H9 (cell line): ENCODE data around the gene PIANP. TPM values are rescaled to one million over a fixed set of nuclear protein-coding genes. Genes with fewer than 3 reads are reported as not detected.

ENCODE experiments used
- DNase-seq: peaks from one replicate; pipeline ENCODE4 v3.0.0-alpha.2; 2017
- H2AFZ ChIP-seq: one replicate; pipeline ENCODE4 v1.6.1; 2013; ENCODE audit warnings: mild to moderate bottlenecking, low read length, control low read depth, moderate library complexity
- H2AK5ac ChIP-seq: 2 replicates; pipeline ENCODE4 v1.6.1; 2013; ENCODE audit warnings: low read length, control low read depth, mixed read lengths; ENCODE audit not compliant: insufficient read length
- H2BK120ac ChIP-seq: one replicate; pipeline ENCODE4 v1.6.1; 2013; ENCODE audit warnings: low read depth, mild to moderate bottlenecking, low read length, control low read depth, inconsistent platforms; ENCODE audit not compliant: poor library complexity, severe bottlenecking
- H2BK12ac ChIP-seq: 2 replicates; pipeline ENCODE4 v1.6.1; 2013; ENCODE audit warnings: low read length, control low read depth, mixed read lengths, low read depth; ENCODE audit not compliant: insufficient read length
- H2BK15ac ChIP-seq: 2 replicates; pipeline ENCODE4 v1.6.1; 2013; ENCODE audit warnings: low read depth, low read length, control low read depth
- H2BK20ac ChIP-seq: one replicate; pipeline ENCODE4 v1.6.1; 2013; ENCODE audit warnings: low read depth, mild to moderate bottlenecking, low read length, control low read depth, inconsistent platforms; ENCODE audit not compliant: poor library complexity, severe bottlenecking
- H2BK5ac ChIP-seq: 2 replicates; pipeline ENCODE4 v1.6.1; 2013; ENCODE audit warnings: low read length, control low read depth, mixed read lengths; ENCODE audit not compliant: insufficient read length
- H3K14ac ChIP-seq: 2 replicates; pipeline ENCODE4 v1.6.1; 2013; ENCODE audit warnings: low read length, control low read depth; ENCODE audit not compliant: insufficient read depth
- H3K18ac ChIP-seq: 2 replicates; pipeline ENCODE4 v1.6.1; 2013; ENCODE audit warnings: low read depth, mild to moderate bottlenecking, mixed read lengths, low read length, control low read depth; ENCODE audit not compliant: insufficient read length
- H3K23ac ChIP-seq: 2 replicates; pipeline ENCODE4 v1.6.1; 2013; ENCODE audit warnings: low read length, control low read depth, mixed read lengths, low read depth; ENCODE audit not compliant: insufficient read length
- H3K23me2 ChIP-seq: 2 replicates; pipeline ENCODE4 v1.6.1; 2013; ENCODE audit warnings: low read depth, mild to moderate bottlenecking, mixed read lengths, low read length, control low read depth; ENCODE audit not compliant: insufficient read length, poor library complexity, severe bottlenecking
- H3K27ac ChIP-seq: 2 replicates; pipeline ENCODE4 v1.5.1; 2013; ENCODE audit warnings: low read length, control low read depth, mixed read lengths, low read depth; ENCODE audit not compliant: insufficient read length
- H3K27me3 ChIP-seq: 2 replicates; pipeline ENCODE4 v1.6.1; 2013; ENCODE audit warnings: low read length, control low read depth, inconsistent platforms; ENCODE audit not compliant: insufficient read depth
- H3K4ac ChIP-seq: 2 replicates; pipeline ENCODE4 v1.6.1; 2013; ENCODE audit warnings: low read depth, mild to moderate bottlenecking, control low read depth, inconsistent platforms, low read length, moderate library complexity
- H3K4me1 ChIP-seq: 2 replicates; pipeline ENCODE4 v1.6.1; 2013; ENCODE audit warnings: low read length, control low read depth, inconsistent platforms; ENCODE audit not compliant: insufficient read depth
- H3K4me2 ChIP-seq: 2 replicates; pipeline ENCODE4 v1.6.1; 2013; ENCODE audit warnings: low read length, control low read depth, mixed read lengths; ENCODE audit not compliant: insufficient read length, insufficient read depth
- H3K56ac ChIP-seq: 2 replicates; pipeline ENCODE4 v1.6.1; 2013; ENCODE audit warnings: low read depth, mild to moderate bottlenecking, mixed read lengths, low read length, control low read depth; ENCODE audit not compliant: insufficient read length
- H3K79me1 ChIP-seq: 2 replicates; pipeline ENCODE4 v1.6.1; 2013; ENCODE audit warnings: low read depth, mild to moderate bottlenecking, moderate library complexity, low read length, control low read depth, inconsistent platforms; ENCODE audit not compliant: insufficient read depth, poor library complexity, severe bottlenecking
- H3K79me2 ChIP-seq: 2 replicates; pipeline ENCODE4 v1.6.1; 2013; ENCODE audit warnings: low read length, control low read depth, inconsistent platforms; ENCODE audit not compliant: insufficient read depth
- H3K9ac ChIP-seq: 2 replicates; pipeline ENCODE4 v1.6.1; 2013; ENCODE audit warnings: low read length, control low read depth, mixed read lengths; ENCODE audit not compliant: insufficient read length; ENCODE audit errors: extremely low read depth
- H3K9me3 ChIP-seq: one replicate; pipeline ENCODE4 v1.6.1; 2013; ENCODE audit warnings: low read depth, low read length, inconsistent platforms; ENCODE audit not compliant: control insufficient read depth
- H3T11ph ChIP-seq: one replicate; pipeline ENCODE4 v1.6.1; 2013; ENCODE audit warnings: mild to moderate bottlenecking, low read length, control low read depth, inconsistent platforms
- H4K20me1 ChIP-seq: one replicate; pipeline ENCODE4 v1.6.1; 2013; ENCODE audit not compliant: control insufficient read depth, insufficient read length, insufficient read depth
- H4K5ac ChIP-seq: 2 replicates; pipeline ENCODE4 v1.6.1; 2013; ENCODE audit warnings: low read depth, mild to moderate bottlenecking, mixed read lengths, low read length, control low read depth; ENCODE audit not compliant: insufficient read length
- H4K8ac ChIP-seq: replicated peaks from 2 replicates; pipeline ENCODE4 v1.6.1; 2013; ENCODE audit warnings: low read length, control low read depth, mixed read lengths, low read depth; ENCODE audit not compliant: insufficient read length
- H4K91ac ChIP-seq: 2 replicates; pipeline ENCODE4 v1.6.1; 2013; ENCODE audit warnings: low read depth, mild to moderate bottlenecking, moderate library complexity, mixed read lengths, low read length, control low read depth; ENCODE audit not compliant: insufficient read length
- H3K27ac Mint-ChIP-seq, 3 experiments: 2 replicates in 2 of 3; 3 replicates in 1 of 3; pipeline ENCODE4 v1.8.0; 2020 to 2021; ENCODE audit warnings: mixed read lengths in 3 of 3, mild to moderate bottlenecking in 1 of 3, moderate library complexity in 1 of 3
- H3K27me3 Mint-ChIP-seq: 2 replicates; pipeline ENCODE4 v1.8.0; 2021; ENCODE audit warnings: low read depth, mild to moderate bottlenecking, moderate library complexity, mixed read lengths
- H3K36me3 Mint-ChIP-seq, 3 experiments: 2 replicates in 2 of 3; 3 replicates in 1 of 3; pipeline ENCODE4 v1.8.0; 2020 to 2021; ENCODE audit warnings: low read depth in 3 of 3, mixed read lengths in 3 of 3; ENCODE audit not compliant: insufficient read depth in 1 of 3
- H3K4me1 Mint-ChIP-seq, 2 experiments: 2 replicates each; pipeline ENCODE4 v1.8.0; 2020; ENCODE audit warnings: mixed read lengths in 2 of 2
- H3K4me3 Mint-ChIP-seq, 2 experiments: 2 replicates in 1 of 2; 3 replicates in 1 of 2; pipeline ENCODE4 v1.8.0; 2020 to 2021; ENCODE audit warnings: mild to moderate bottlenecking in 2 of 2, mixed read lengths in 2 of 2, moderate library complexity in 1 of 2
- H3K9me3 Mint-ChIP-seq, 2 experiments: 2 replicates in 1 of 2; 3 replicates in 1 of 2; pipeline ENCODE4 v1.8.0; 2020; ENCODE audit warnings: mild to moderate bottlenecking in 2 of 2, mixed read lengths in 2 of 2, moderate library complexity in 1 of 2
- WGBS: extraction: QIAGEN DNeasy Blood & Tissue Kit; methylation state at CpG from one replicate; pipeline ENCODE4 v1.1.7; 2013; ENCODE audit warnings: missing lambda C conversion rate, low lambda C conversion rate, mixed read lengths; ENCODE audit not compliant: insufficient read length; ENCODE audit errors: extremely low coverage; 5-methylcytosine and 5-hydroxymethylcytosine counted together
- total RNA-seq: library from RNA; stranded (reverse); gene quantifications from 2 replicates; pipeline ENCODE4 v1.2.1, GENCODE V29; 2021
- TF ChIP-seq, protein P1 (sequence below): fragments of 200-600 bp; sonication (generic); conservative IDR thresholded peaks from 3 replicates; pipeline ENCODE4 v1.8.0; 2021; ENCODE audit warnings: antibody characterized with exemption, mild to moderate bottlenecking

The PIANP gene
- total RNA-seq, 1 experiment from 2014 or later = 6.6 TPM

DNA sequence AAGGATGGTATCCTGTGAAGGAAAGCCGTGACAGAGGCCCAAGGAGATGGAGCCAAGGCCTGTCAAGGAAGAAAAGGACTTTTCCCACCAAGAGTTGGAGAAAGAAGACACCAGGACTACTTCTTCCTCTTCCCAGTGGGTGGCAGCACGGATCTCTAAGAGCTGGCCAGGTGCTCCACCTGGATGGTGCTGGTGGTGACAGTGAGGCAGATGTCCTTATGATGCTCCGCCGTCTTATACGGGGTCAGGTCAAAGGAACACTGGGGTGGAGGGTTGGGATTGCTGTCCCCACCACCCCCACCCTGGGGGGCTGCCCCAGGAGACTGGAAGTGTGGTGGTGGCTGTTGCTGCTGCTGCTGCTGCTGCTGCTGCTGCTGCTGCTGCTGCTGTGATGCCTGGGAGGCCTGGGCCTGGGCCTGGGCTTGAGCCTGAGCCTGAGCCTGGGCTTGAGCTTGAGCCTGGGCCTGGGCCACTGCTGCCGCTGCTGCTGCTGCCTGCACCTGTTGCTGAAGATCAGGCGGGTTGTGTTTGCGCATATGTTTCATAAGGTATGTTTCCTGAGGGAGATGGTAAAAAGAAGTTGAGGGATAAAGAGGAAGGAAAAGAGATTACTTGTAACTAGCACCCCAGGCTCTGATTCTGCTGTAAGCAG is 32.9 kb downstream of the PIANP start:
- H3K79me1 ChIP-seq = no peaks in the 10 kb centered on the region
- H4K20me1 ChIP-seq = no peaks in the 10 kb centered on the region
- WGBS = no CpG with 5 or more reads among the region's 8 CpGs
- TF ChIP-seq, protein P1, sequence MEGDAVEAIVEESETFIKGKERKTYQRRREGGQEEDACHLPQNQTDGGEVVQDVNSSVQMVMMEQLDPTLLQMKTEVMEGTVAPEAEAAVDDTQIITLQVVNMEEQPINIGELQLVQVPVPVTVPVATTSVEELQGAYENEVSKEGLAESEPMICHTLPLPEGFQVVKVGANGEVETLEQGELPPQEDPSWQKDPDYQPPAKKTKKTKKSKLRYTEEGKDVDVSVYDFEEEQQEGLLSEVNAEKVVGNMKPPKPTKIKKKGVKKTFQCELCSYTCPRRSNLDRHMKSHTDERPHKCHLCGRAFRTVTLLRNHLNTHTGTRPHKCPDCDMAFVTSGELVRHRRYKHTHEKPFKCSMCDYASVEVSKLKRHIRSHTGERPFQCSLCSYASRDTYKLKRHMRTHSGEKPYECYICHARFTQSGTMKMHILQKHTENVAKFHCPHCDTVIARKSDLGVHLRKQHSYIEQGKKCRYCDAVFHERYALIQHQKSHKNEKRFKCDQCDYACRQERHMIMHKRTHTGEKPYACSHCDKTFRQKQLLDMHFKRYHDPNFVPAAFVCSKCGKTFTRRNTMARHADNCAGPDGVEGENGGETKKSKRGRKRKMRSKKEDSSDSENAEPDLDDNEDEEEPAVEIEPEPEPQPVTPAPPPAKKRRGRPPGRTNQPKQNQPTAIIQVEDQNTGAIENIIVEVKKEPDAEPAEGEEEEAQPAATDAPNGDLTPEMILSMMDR = peak; percentile 46; the same call in 2 of the 3 replicates
- no peak overlapping the region for H3K4me2 ChIP-seq
- Mint-ChIP-seq H3K36me3 (peaks cover 41 to 67% (median 52%) of the 10 kb centered on the region in 3 experiments), H3K27me3 (no peaks in the 10 kb centered on the region; the same call in 1 of the 2 replicates), H3K4me1 (peaks cover 3 to 4% of the 10 kb centered on the region in 2 experiments; a peak in 1 of 4 replicates), H3K9me3 (no peaks in the 10 kb centered on the region), H3K27ac (peak overlapping the region in 1 of 3 experiments; percentile 21; a peak in 1 of 7 replicates), H3K4me3 (no peak overlapping the region)
- no peak overlapping the region for H2BK20ac ChIP-seq
- H3K9me3 ChIP-seq = no peaks in the 10 kb centered on the region
- H4K91ac ChIP-seq = no peak overlapping the region
- H4K5ac ChIP-seq = no peak overlapping the region
- H2AK5ac ChIP-seq = no peak overlapping the region
- H3K23ac ChIP-seq = no peak overlapping the region
- H3K9ac ChIP-seq = no peak overlapping the region
- H3K23me2 ChIP-seq = peaks cover under 1% of the 10 kb centered on the region
- no peak overlapping the region for H2BK5ac ChIP-seq
- H3K4ac ChIP-seq = no peak overlapping the region
- H3K56ac ChIP-seq = no peak overlapping the region
- no peak overlapping the region for H2AFZ ChIP-seq
- H3K14ac ChIP-seq = no peak overlapping the region
- H4K8ac ChIP-seq = no peak overlapping the region
- H2BK12ac ChIP-seq = no peak overlapping the region
- H2BK15ac ChIP-seq = no peak overlapping the region
- peak; percentile 66 for DNase-seq
- H3T11ph ChIP-seq = no peak overlapping the region
- H2BK120ac ChIP-seq = no peak overlapping the region
- no peaks in the 10 kb centered on the region for H3K27me3 ChIP-seq
- H3K4me1 ChIP-seq = no peaks in the 10 kb centered on the region
- no peak overlapping the region for H3K18ac ChIP-seq
- no peak overlapping the region for H3K27ac ChIP-seq
- no peaks in the 10 kb centered on the region for H3K79me2 ChIP-seq
